BJ (cell line): ENCODE results near the gene AMIGO1. TPM values are rescaled to one million over a fixed set of nuclear protein-coding genes. Genes with fewer than 3 reads are reported as not detected.
"Not testable (repeated sequence)": the region's sequence is repeated elsewhere in the genome, so short reads cannot be mapped to it uniquely, and the experiment has no call there.

Source experiments
- CTCF ChIA-PET: fragments of 350-600 bp; formaldehyde crosslinking; extraction: SDS; loops from one replicate; lab custom pipeline; 2021; ENCODE audit warnings: antibody characterized with exemption, inconsistent platforms; lab: Yijun Ruan, JAX
- POLR2A ChIA-PET: fragments of 300-600 bp; sonication (Branson Sonifier 250); formaldehyde crosslinking; extraction: SDS; loops from one replicate; lab custom pipeline; 2021; ENCODE audit warnings: antibody characterized with exemption; lab: Charles Lee
- DNase-seq: peaks from one replicate; pipeline ENCODE4 v3.0.0-alpha.2; 2011; ENCODE audit warnings: low read depth
- H3K27me3 ChIP-seq: 2 replicates; pipeline ENCODE4 v1.6.0; 2011; ENCODE audit warnings: low read length; ENCODE audit not compliant: control insufficient read depth, insufficient read depth
- H3K36me3 ChIP-seq: 2 replicates; pipeline ENCODE4 v1.5.1; 2011; ENCODE audit warnings: low read length; ENCODE audit not compliant: control insufficient read depth, insufficient read depth
- H3K4me3 ChIP-seq: 2 replicates; pipeline ENCODE4 v1.5.1; 2011; ENCODE audit warnings: low read depth, mild to moderate bottlenecking, control low read depth, low read length
- polyA plus RNA-seq: library from polyadenylated mRNA; depleted of rRNA; stranded (reverse); fragments of >200 nt; gene quantifications from 2 replicates; pipeline ENCODE4 v1.2.3, GENCODE V29; 2011
- TF ChIP-seq, protein P1 (sequence below): IDR thresholded peaks from 2 replicates; pipeline ENCODE4 v1.5.1; 2011; ENCODE audit warnings: low read depth, mild to moderate bottlenecking, control low read depth, inconsistent platforms, low read length, moderate library complexity; ENCODE audit not compliant: insufficient read depth

The AMIGO1 gene
- polyA plus RNA-seq, 1 experiment, result 3.4 TPM

DNA sequence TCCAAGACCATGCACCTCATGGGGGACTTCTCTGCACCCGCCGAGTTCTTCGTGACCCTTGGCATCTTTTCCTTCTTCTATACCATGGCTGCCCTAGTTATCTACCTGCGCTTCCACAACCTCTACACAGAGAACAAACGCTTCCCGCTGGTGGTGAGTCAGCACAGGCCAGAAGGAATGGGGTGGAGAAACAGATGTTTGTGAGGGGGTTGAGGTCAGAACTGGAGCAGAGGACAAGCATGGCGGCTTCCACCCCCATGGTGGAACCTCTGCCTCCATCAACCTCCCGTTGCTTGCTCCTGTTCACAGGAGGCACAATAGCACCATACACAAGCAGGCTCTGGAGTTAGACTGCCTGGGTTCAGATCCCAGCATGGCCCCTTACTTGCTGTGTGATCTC lies 32.7 kb downstream of the AMIGO1 start:
- Histone ChIP-seq H3K4me3 (no peak overlapping the region), H3K36me3 (peaks cover 27% of the 10 kb centered on the region), H3K27me3 (no peaks in the 10 kb centered on the region)
- ChIA-PET POLR2A (no interaction called here), CTCF (interaction anchor here (1.0 kb wide), 1 partner anchor 56 kb away, joined by 3 read pairs; no protein-coding TSS in a partner anchor)
- DNase-seq, result no peak
- TF ChIP-seq, protein P1, sequence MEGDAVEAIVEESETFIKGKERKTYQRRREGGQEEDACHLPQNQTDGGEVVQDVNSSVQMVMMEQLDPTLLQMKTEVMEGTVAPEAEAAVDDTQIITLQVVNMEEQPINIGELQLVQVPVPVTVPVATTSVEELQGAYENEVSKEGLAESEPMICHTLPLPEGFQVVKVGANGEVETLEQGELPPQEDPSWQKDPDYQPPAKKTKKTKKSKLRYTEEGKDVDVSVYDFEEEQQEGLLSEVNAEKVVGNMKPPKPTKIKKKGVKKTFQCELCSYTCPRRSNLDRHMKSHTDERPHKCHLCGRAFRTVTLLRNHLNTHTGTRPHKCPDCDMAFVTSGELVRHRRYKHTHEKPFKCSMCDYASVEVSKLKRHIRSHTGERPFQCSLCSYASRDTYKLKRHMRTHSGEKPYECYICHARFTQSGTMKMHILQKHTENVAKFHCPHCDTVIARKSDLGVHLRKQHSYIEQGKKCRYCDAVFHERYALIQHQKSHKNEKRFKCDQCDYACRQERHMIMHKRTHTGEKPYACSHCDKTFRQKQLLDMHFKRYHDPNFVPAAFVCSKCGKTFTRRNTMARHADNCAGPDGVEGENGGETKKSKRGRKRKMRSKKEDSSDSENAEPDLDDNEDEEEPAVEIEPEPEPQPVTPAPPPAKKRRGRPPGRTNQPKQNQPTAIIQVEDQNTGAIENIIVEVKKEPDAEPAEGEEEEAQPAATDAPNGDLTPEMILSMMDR, result no peak

GRCh38 chr1:109475261-109475660 lies 34.3 kb downstream of the AMIGO1 start:
- Histone ChIP-seq H3K36me3 (peaks cover 24% of the 10 kb centered on the region), H3K4me3 (no peak overlapping the region), H3K27me3 (no peaks in the 10 kb centered on the region)
- CTCF ChIA-PET, result no interaction called here
- POLR2A ChIA-PET, result no interaction called here
- TF ChIP-seq, protein P1, result no peak
- DNase-seq, result no peak

GRCh38 chr1:109474697-109475096 lies 34.8 kb downstream of the AMIGO1 start:
- Histone ChIP-seq H3K36me3 (peaks cover 20% of the 10 kb centered on the region), H3K4me3 (no peak overlapping the region), H3K27me3 (no peaks in the 10 kb centered on the region)
- POLR2A ChIA-PET, result no interaction called here
- TF ChIP-seq, protein P1, result no peak
- DNase-seq, result no peak
- CTCF ChIA-PET, result no interaction called here

- H3K36me3 ChIP-seq, result peaks cover 16% of the 10 kb centered on the region
- H3K4me3 ChIP-seq, H3K27me3 ChIP-seq, POLR2A ChIA-PET, DNase-seq: not testable (repeated sequence)
- CTCF ChIA-PET, result interaction anchor here (0.7 kb wide), 1 partner anchor 24 kb away, joined by 5 read pairs; no protein-coding TSS in a partner anchor
These were observed 36.1 kb downstream of the AMIGO1 start for GRCh38 chr1:109473284-109474057.

DNA sequence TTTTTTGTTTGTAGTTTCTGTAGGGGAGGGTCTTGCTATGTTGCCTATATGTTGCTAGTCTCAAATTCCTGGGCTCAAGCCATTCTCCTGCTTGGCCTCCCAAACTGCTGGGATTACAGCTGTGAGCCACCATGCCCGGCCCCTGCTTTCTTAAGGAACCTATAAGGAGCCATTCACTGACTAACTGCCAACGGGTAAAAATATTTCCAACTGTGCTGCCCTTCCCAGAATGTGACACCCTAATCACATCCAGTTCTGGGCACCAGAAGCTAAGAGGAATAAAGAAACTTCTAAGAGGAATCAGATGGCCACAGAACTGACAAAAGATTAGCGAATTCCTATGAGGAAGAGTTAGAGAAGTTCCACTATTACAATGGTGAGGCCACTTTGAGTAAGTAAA lies 36.7 kb downstream of the AMIGO1 start:
- H3K4me3 ChIP-seq, result no peak overlapping the region
- POLR2A ChIA-PET, result no interaction called here
- peaks cover 11% of the 10 kb centered on the region for H3K36me3 ChIP-seq
- CTCF ChIA-PET, result no interaction called here
- DNase-seq, result no peak
- no peaks in the 10 kb centered on the region for H3K27me3 ChIP-seq
- TF ChIP-seq, protein P1, result no peak
